K562 (cell line): Measurements from ENCODE around the gene SLCO3A1. TPM values are rescaled to one million over a fixed set of nuclear protein-coding genes. Genes with fewer than 3 reads are reported as not detected.
A peak's percentile ranks its signal among the peaks of the same experiment; 100 is the strongest.

ENCODE experiments used
- ATAC-seq: fragments of 200-7000 bp; cut with Tn5 transposase; 3 replicates; pipeline ENCODE4 v1.9.1; 2020; ENCODE audit warnings: moderate library complexity
- BruUV-seq: library from RNA; stranded (reverse); fragments of 400-500 nt; replicated peaks from 2 replicates; lab custom pipeline; 2021; lab: Mats Ljungman, UMichigan
- CTCF ChIA-PET: fragments of 300-600 bp; formaldehyde crosslinking; extraction: SDS; loops from one replicate; lab custom pipeline; 2021; ENCODE audit warnings: low intra/inter-chr PET ratio; lab: Yijun Ruan, JAX
- POLR2A ChIA-PET: fragments of 300-600, 350-650 bp; sonication (Branson Sonifier 250); formaldehyde crosslinking; extraction: SDS; loops from one replicate; lab custom pipeline; 2021; ENCODE audit warnings: antibody characterized with exemption, inconsistent platforms; lab: Yijun Ruan, JAX
- DNase-seq, 4 experiments: peaks; one replicate each; pipeline versions ENCODE4 v3.0.0 to v3.0.0-alpha.2; 2011 to 2018; ENCODE audit warnings: low spot score in 3 of 4, mixed read lengths in 3 of 4; ENCODE audit errors: extremely low read depth in 1 of 4
- FAIRE-seq: peaks from 2 replicates; lab custom pipeline; 2011; peaks lifted over from hg19 to GRCh38; lab: Jason Lieb, UNC
- H2AFZ ChIP-seq: 2 replicates; pipeline ENCODE4 v1.6.0; 2011; ENCODE audit warnings: low read depth, low read length, control low read depth, inconsistent platforms
- H3K27ac ChIP-seq: fragments of 200-600 bp; 3 replicates; pipeline ENCODE4 v1.8.0; 2011; ENCODE audit warnings: low read depth, mild to moderate bottlenecking, control low read depth, inconsistent platforms, low read length, moderate library complexity, mixed read lengths; ENCODE audit errors: extremely low read depth
- H3K27me3 ChIP-seq, 2 experiments: fragments of 300-600 bp in 1 of 2; 2 replicates in 1 of 2; 3 replicates in 1 of 2; pipeline versions ENCODE4 v1.6.0 to v1.8.0; 2011; ENCODE audit warnings: inconsistent platforms in 2 of 2, low read length in 2 of 2, mild to moderate bottlenecking in 1 of 2, mixed read lengths in 1 of 2, moderate library complexity in 1 of 2; ENCODE audit not compliant: control insufficient read depth in 2 of 2, insufficient read depth in 2 of 2
- H3K36me3 ChIP-seq: fragments of 300-600 bp; 3 replicates; pipeline ENCODE4 v1.8.0; 2011; ENCODE audit warnings: mild to moderate bottlenecking, low read length, inconsistent platforms; ENCODE audit not compliant: control insufficient read depth, insufficient read depth
- H3K4me1 ChIP-seq, 2 experiments: fragments of 200-600 bp in 1 of 2; replicated peaks in 1 of 2; 2 replicates in 1 of 2; 3 replicates in 1 of 2; pipeline versions ENCODE4 v1.5.1 to v1.8.0; 2011; ENCODE audit warnings: inconsistent platforms in 2 of 2, low read length in 2 of 2, mild to moderate bottlenecking in 1 of 2, mixed read lengths in 1 of 2, moderate library complexity in 1 of 2; ENCODE audit not compliant: control insufficient read depth in 2 of 2, insufficient read depth in 2 of 2
- H3K4me2 ChIP-seq: 2 replicates; pipeline ENCODE4 v1.6.1; 2011; ENCODE audit warnings: low read length, control low read depth, inconsistent platforms, mixed read lengths; ENCODE audit not compliant: insufficient read depth
- H3K4me3 ChIP-seq: fragments of 200-600 bp; sonication (generic), shearing (Covaris generic); 2 replicates; pipeline ENCODE4 v1.5.1; 2016; ENCODE audit warnings: control low read depth, inconsistent platforms
- H3K79me2 ChIP-seq: fragments of 200-600 bp; 3 replicates; pipeline ENCODE4 v1.8.0; 2011; ENCODE audit warnings: low read length, inconsistent platforms; ENCODE audit not compliant: control insufficient read depth, insufficient read depth
- H3K9ac ChIP-seq, 2 experiments: 2 replicates each; pipeline versions ENCODE4 v1.6.0 to v1.6.1; 2011; ENCODE audit warnings: low read depth in 2 of 2, low read length in 2 of 2, control low read depth in 1 of 2, inconsistent platforms in 1 of 2, mild to moderate bottlenecking in 1 of 2, mixed read lengths in 1 of 2; ENCODE audit not compliant: insufficient read depth in 1 of 2
- H3K9me1 ChIP-seq: one replicate; pipeline ENCODE4 v1.6.0; 2011; ENCODE audit warnings: inconsistent platforms, mild to moderate bottlenecking, low read length, moderate library complexity; ENCODE audit not compliant: control insufficient read depth, insufficient read depth
- H3K9me3 ChIP-seq: replicated peaks from 2 replicates; pipeline ENCODE4 v1.5.1; 2011; ENCODE audit warnings: low read depth, low read length, inconsistent platforms; ENCODE audit not compliant: control insufficient read depth, insufficient read depth
- H4K20me1 ChIP-seq: replicated peaks from 2 replicates; pipeline ENCODE4 v1.6.1; 2011; ENCODE audit warnings: low read length, inconsistent platforms, mixed read lengths; ENCODE audit not compliant: control insufficient read depth, insufficient read depth
- LCOR ChIP-seq: sonication (generic); formaldehyde crosslinking; IDR thresholded peaks from 2 replicates; pipeline ENCODE4 v1.8.0; 2022; ENCODE audit warnings: mild to moderate bottlenecking, missing genetic modification reagents
- MYC ChIP-seq, 2 experiments: fragments of 250-450 bp in 1 of 2; sonication (Bioruptor Pico) in 1 of 2; IDR thresholded peaks; 2 replicates each; pipeline versions ENCODE4 v1.5.1 to v1.6.1; 2012 to 2021; ENCODE audit warnings: low read depth in 2 of 2, borderline replicate concordance in 1 of 2, improper control_type of control experiment in 1 of 2, low read length in 1 of 2, mild to moderate bottlenecking in 1 of 2, moderate library complexity in 1 of 2
- PHB ChIP-seq: fragments of 250-450 bp; sonication (Bioruptor Pico); IDR thresholded peaks from 2 replicates; pipeline ENCODE4 v1.5.0; 2021
- ZFPM2 ChIP-seq: fragments of 250-450 bp; sonication (Bioruptor Pico); IDR thresholded peaks from 2 replicates; pipeline ENCODE4 v1.5.1; 2022; ENCODE audit warnings: mild to moderate bottlenecking
- ZNF316 ChIP-seq: fragments of 450-650 bp; IDR thresholded peaks from 2 replicates; pipeline ENCODE4 v1.6.1; 2016
- WGBS: fragments of 100-300 bp; shearing (Covaris generic); methylation state at CpG from one replicate; pipeline ENCODE4 v1.1.6; 2016; ENCODE audit warnings: low coverage, mixed read lengths; ENCODE audit not compliant: insufficient coverage; ENCODE audit errors: missing lambda C conversion rate; 5-methylcytosine and 5-hydroxymethylcytosine counted together
- in situ Hi-C: fragments of 300-500 bp; cut with MboI; formaldehyde crosslinking; loops from 4 replicates; pipeline ENCODE4 v1.15.0; 2018; ENCODE audit warnings: inconsistent platforms, mixed read lengths
- intact Hi-C: fragments of 100-400 bp; cut with micrococcal nuclease; formaldehyde crosslinking; loops from 2 replicates; pipeline ENCODE4 v1.14.2; 2022
- polyA plus RNA-seq, 8 experiments: library from polyadenylated mRNA; depleted of rRNA in 4 of 8; stranded (reverse) in 5 of 8; unstranded in 3 of 8; fragments of >200 nt; fragmentation: Nextera tagmentation in 2 of 8; fragmentation: Illumina TruSeq in 1 of 8; extraction: Ambion mirVana in 2 of 8; extraction: Trizol in 1 of 8; gene quantifications; 2 replicates each; pipeline versions ENCODE4 v1.2.1 to v1.2.3, GENCODE V29; 2011 to 2014; ENCODE audit warnings: inconsistent platforms in 1 of 8, missing spikeins in 1 of 8
- total RNA-seq, 7 experiments: library from RNA; depleted of rRNA in 6 of 7; stranded (reverse); fragments of >200 nt in 6 of 7; fragmentation: Illumina TruSeq in 2 of 7; extraction: Trizol in 2 of 7; gene quantifications; 2 replicates each; pipeline versions ENCODE4 v1.2.1 to v1.2.3, GENCODE V29; 2011 to 2021; ENCODE audit warnings: low replicate concordance in 1 of 7

SLCO3A1 gene
- total and polyA plus RNA-seq, 9 of the 15 experiments (the other 6 are each of a cell fraction or from before 2014, with no cell fraction given): 0.01 to 0.84 (median 0.06) TPM; not detected in 3

GRCh38 chr15:92012881-92013280 lies 159.4 kb downstream of the SLCO3A1 start (continued):
- TF ChIP-seq LCOR (CRISPR knock-in tag) (no peak), MYC (IDR thresholded peaks at IDR 0.05; ENCODE audit: low read depth, low read length) (no peak), MYC (CRISPR knock-in tag; IDR thresholded peaks at IDR 0.05; ENCODE audit: borderline replicate concordance, low read depth) (no peak), ZFPM2 (no peak)

GRCh38 chr15:92014281-92015030 lies 160.9 kb downstream of the SLCO3A1 start:
- Histone ChIP-seq H3K36me3 (no peaks in the 10 kb centered on the region), H3K27me3 (peaks cover 2 to 15% of the 10 kb centered on the region in 2 experiments; a peak in 1 of 5 replicates), H3K79me2 (no peaks in the 10 kb centered on the region), H3K27ac (no peak overlapping the region), H3K9ac (no peak overlapping the region), H4K20me1 (0 out of 2 replicates have a peak, but pooled peaks cover 2% of the 10 kb centered on the region), H3K9me3 (no peaks in the 10 kb centered on the region), H3K9me1 (no peaks in the 10 kb centered on the region), H2AFZ (no peak overlapping the region), H3K4me3 (no peak overlapping the region), H3K4me1 (no peaks in the 10 kb centered on the region), H3K4me2 (no peak overlapping the region)
- in situ Hi-C loops (no loop called here), intact Hi-C loops (no loop called here)
- FAIRE-seq: no peak
- no peak for ATAC-seq
- DNase-seq: no peak
- CTCF ChIA-PET: no interaction called here
- POLR2A ChIA-PET: interaction anchor here (1.1 kb wide), 1 partner anchor 11 kb away, joined by 3 read pairs; no protein-coding TSS in a partner anchor
- TF ChIP-seq ZNF316 (0 out of 2 replicates have a peak, but pooled peaks have one; percentile 2), PHB (no peak)
- WGBS: 0% methylated on average over 6 of the region's 6 CpGs
- no TSS peak for BruUV-seq
